Mesendoderm (in vitro differentiated cells): ENCODE results near the gene CCDC97.

ENCODE experiments used
- DNase-seq: peaks from one replicate; pipeline ENCODE4 v3.0.0; 2013
- H2AK5ac ChIP-seq: 2 replicates; pipeline ENCODE4 v1.6.1; 2013; ENCODE audit warnings: low read length, inconsistent platforms
- H2BK120ac ChIP-seq: 2 replicates; pipeline ENCODE4 v1.6.1; 2013; ENCODE audit warnings: low read depth, mild to moderate bottlenecking, low read length, moderate library complexity, mixed read lengths
- H2BK15ac ChIP-seq: replicated peaks from 2 replicates; pipeline ENCODE4 v1.6.1; 2013; ENCODE audit warnings: low read depth, mild to moderate bottlenecking, moderate library complexity
- H2BK5ac ChIP-seq: 2 replicates; pipeline ENCODE4 v1.6.1; 2013; ENCODE audit warnings: low read length, inconsistent platforms
- H3K18ac ChIP-seq: 2 replicates; pipeline ENCODE4 v1.6.1; 2013; ENCODE audit warnings: mild to moderate bottlenecking, low read length, mixed read lengths
- H3K23ac ChIP-seq: one replicate; pipeline ENCODE4 v1.6.1; 2013; ENCODE audit warnings: low read length
- H3K27ac ChIP-seq: 2 replicates; pipeline ENCODE4 v1.5.1; 2013; ENCODE audit warnings: low read depth, mild to moderate bottlenecking, inconsistent platforms, low read length, moderate library complexity
- H3K27me3 ChIP-seq: 2 replicates; pipeline ENCODE4 v1.6.1; 2013; ENCODE audit warnings: low read length, control low read depth, mild to moderate bottlenecking, inconsistent platforms; ENCODE audit not compliant: insufficient read depth, poor library complexity
- H3K36me3 ChIP-seq: 2 replicates; pipeline ENCODE4 v1.6.1; 2013; ENCODE audit warnings: low read length, inconsistent platforms; ENCODE audit not compliant: control insufficient read depth, insufficient read depth
- H3K4ac ChIP-seq: one replicate; pipeline ENCODE4 v1.6.1; 2013; ENCODE audit warnings: low read depth, mild to moderate bottlenecking, low read length, moderate library complexity
- H3K4me1 ChIP-seq: 2 replicates; pipeline ENCODE4 v1.6.1; 2013; ENCODE audit warnings: low read depth, low read length, inconsistent platforms; ENCODE audit not compliant: control insufficient read depth
- H3K4me2 ChIP-seq: 2 replicates; pipeline ENCODE4 v1.6.1; 2013; ENCODE audit warnings: low read length
- H3K4me3 ChIP-seq: 2 replicates; pipeline ENCODE4 v1.5.1; 2013; ENCODE audit warnings: mild to moderate bottlenecking, low read length
- H3K56ac ChIP-seq: one replicate; pipeline ENCODE4 v1.6.1; 2013; ENCODE audit warnings: low read length
- H3K79me1 ChIP-seq: 2 replicates; pipeline ENCODE4 v1.6.1; 2013; ENCODE audit warnings: low read length, inconsistent platforms
- H3K79me2 ChIP-seq: 2 replicates; pipeline ENCODE4 v1.6.1; 2013; ENCODE audit warnings: mild to moderate bottlenecking, low read length; ENCODE audit not compliant: control insufficient read depth, insufficient read depth
- H3K9ac ChIP-seq: 2 replicates; pipeline ENCODE4 v1.6.1; 2013; ENCODE audit warnings: low read length, inconsistent platforms
- H4K5ac ChIP-seq: one replicate; pipeline ENCODE4 v1.6.1; 2013; ENCODE audit warnings: low read length
- H4K8ac ChIP-seq: one replicate; pipeline ENCODE4 v1.6.1; 2013; ENCODE audit warnings: low read depth, mild to moderate bottlenecking, control low read depth, low read length, moderate library complexity
- WGBS: extraction: QIAGEN DNeasy Blood & Tissue Kit; methylation state at CpG from one replicate; pipeline ENCODE4 v1.1.7; 2013; ENCODE audit warnings: low lambda C conversion rate, missing lambda C conversion rate; ENCODE audit not compliant: insufficient coverage; ENCODE audit errors: extremely low coverage; 5-methylcytosine and 5-hydroxymethylcytosine counted together

The CCDC97 gene

GRCh38 chr19:41355802-41356201 is 45.8 kb downstream of the CCDC97 start:
- peaks cover 8% of the 10 kb centered on the region for H3K79me1 ChIP-seq
- H4K5ac ChIP-seq, result no peak overlapping the region
- H3K4me2 ChIP-seq, result no peak overlapping the region
- no peak overlapping the region for H2BK120ac ChIP-seq
- no peaks in the 10 kb centered on the region for H3K4me1 ChIP-seq
- no peaks in the 10 kb centered on the region for H3K36me3 ChIP-seq
- no peak overlapping the region for H4K8ac ChIP-seq
- no peak for DNase-seq
- no peaks in the 10 kb centered on the region for H3K27me3 ChIP-seq
- no peak overlapping the region for H3K4me3 ChIP-seq
- H3K9ac ChIP-seq, result no peak overlapping the region
- no peak overlapping the region for H2AK5ac ChIP-seq
- no peak overlapping the region for H3K18ac ChIP-seq
- H2BK15ac ChIP-seq, result no peak overlapping the region
- no peak overlapping the region for H2BK5ac ChIP-seq
- no peak overlapping the region for H3K27ac ChIP-seq
- H3K4ac ChIP-seq, result no peak overlapping the region
- peaks cover 23% of the 10 kb centered on the region for H3K79me2 ChIP-seq
- H3K56ac ChIP-seq, result no peak overlapping the region
- WGBS, result no CpG with 5 or more reads among the region's 3 CpGs
- H3K23ac ChIP-seq, result no peak overlapping the region

- H3K23ac ChIP-seq, result no peak overlapping the region
- no peak overlapping the region for H3K9ac ChIP-seq
- H3K18ac ChIP-seq, result no peak overlapping the region
- peaks cover 4% of the 10 kb centered on the region for H3K79me1 ChIP-seq
- no peak overlapping the region for H4K8ac ChIP-seq
- H3K36me3 ChIP-seq, result no peaks in the 10 kb centered on the region
- DNase-seq, result no peak
- H2BK5ac ChIP-seq, result no peak overlapping the region
- WGBS, result no CpG with 5 or more reads among the region's 11 CpGs
- H2BK15ac ChIP-seq, result no peak overlapping the region
- no peak overlapping the region for H3K4ac ChIP-seq
- H3K4me2 ChIP-seq, result no peak overlapping the region
- no peak overlapping the region for H2AK5ac ChIP-seq
- H2BK120ac ChIP-seq, result no peak overlapping the region
- peaks cover 11% of the 10 kb centered on the region for H3K79me2 ChIP-seq
- no peaks in the 10 kb centered on the region for H3K27me3 ChIP-seq
- H3K4me3 ChIP-seq, result no peak overlapping the region
- no peak overlapping the region for H4K5ac ChIP-seq
- H3K56ac ChIP-seq, result peak overlapping the region; percentile 30
- no peak overlapping the region for H3K27ac ChIP-seq
- H3K4me1 ChIP-seq, result no peaks in the 10 kb centered on the region
These were observed 47.2 kb downstream of the CCDC97 start for GRCh38 chr19:41356984-41357739.

GRCh38 chr19:41357746-41358145 is 47.8 kb downstream of the CCDC97 start:
- Histone ChIP-seq H3K36me3 (no peaks in the 10 kb centered on the region), H4K5ac (no peak overlapping the region), H3K4me3 (no peak overlapping the region), H3K27me3 (no peaks in the 10 kb centered on the region), H3K4me1 (no peaks in the 10 kb centered on the region), H3K79me1 (peaks cover 3% of the 10 kb centered on the region), H2BK120ac (no peak overlapping the region), H3K4me2 (no peak overlapping the region), H3K23ac (no peak overlapping the region), H3K56ac (no peak overlapping the region), H3K27ac (no peak overlapping the region), H2AK5ac (no peak overlapping the region), H3K9ac (no peak overlapping the region), H2BK15ac (no peak overlapping the region), H4K8ac (no peak overlapping the region), H3K18ac (no peak overlapping the region), H2BK5ac (no peak overlapping the region), H3K4ac (no peak overlapping the region), H3K79me2 (peaks cover 5% of the 10 kb centered on the region)
- no peak for DNase-seq
- no CpG with 5 or more reads among the region's 13 CpGs for WGBS

- no peak overlapping the region for H4K5ac ChIP-seq
- no peak overlapping the region for H3K4ac ChIP-seq
- no peak overlapping the region for H3K23ac ChIP-seq
- WGBS, result no CpG with 5 or more reads among the region's 1 CpG
- H2BK120ac ChIP-seq, result no peak overlapping the region
- no peak overlapping the region for H3K4me3 ChIP-seq
- H3K79me1 ChIP-seq, result peaks cover 3% of the 10 kb centered on the region
- H2BK5ac ChIP-seq, result no peak overlapping the region
- no peak overlapping the region for H4K8ac ChIP-seq
- no peaks in the 10 kb centered on the region for H3K36me3 ChIP-seq
- H3K27ac ChIP-seq, result no peak overlapping the region
- peaks cover 2% of the 10 kb centered on the region for H3K4me1 ChIP-seq
- DNase-seq, result no peak
- H2AK5ac ChIP-seq, result no peak overlapping the region
- H3K4me2 ChIP-seq, result no peak overlapping the region
- no peak overlapping the region for H3K9ac ChIP-seq
- H2BK15ac ChIP-seq, result no peak overlapping the region
- H3K27me3 ChIP-seq, result no peaks in the 10 kb centered on the region
- no peak overlapping the region for H3K56ac ChIP-seq
- H3K18ac ChIP-seq, result no peak overlapping the region
- no peaks in the 10 kb centered on the region for H3K79me2 ChIP-seq
These were observed 49.8 kb downstream of the CCDC97 start for GRCh38 chr19:41359741-41360140.

GRCh38 chr19:41362143-41362847 is 52.3 kb downstream of the CCDC97 start:
- H3K23ac ChIP-seq, result no peak overlapping the region
- H3K56ac ChIP-seq, result no peak overlapping the region
- H3K36me3 ChIP-seq, result no peaks in the 10 kb centered on the region
- no peak for DNase-seq
- no peaks in the 10 kb centered on the region for H3K79me2 ChIP-seq
- H2BK5ac ChIP-seq, result no peak overlapping the region
- WGBS, result no CpG with 5 or more reads among the region's 10 CpGs
- H3K4me2 ChIP-seq, result no peak overlapping the region
- no peak overlapping the region for H4K5ac ChIP-seq
- H3K27me3 ChIP-seq, result no peaks in the 10 kb centered on the region
- no peak overlapping the region for H2BK15ac ChIP-seq
- no peak overlapping the region for H3K9ac ChIP-seq
- no peak overlapping the region for H3K4me3 ChIP-seq
- H2BK120ac ChIP-seq, result no peak overlapping the region
- H3K27ac ChIP-seq, result no peak overlapping the region
- no peak overlapping the region for H3K4ac ChIP-seq
- H2AK5ac ChIP-seq, result no peak overlapping the region
- no peak overlapping the region for H3K18ac ChIP-seq
- peaks cover 3% of the 10 kb centered on the region for H3K4me1 ChIP-seq
- peaks cover 4% of the 10 kb centered on the region for H3K79me1 ChIP-seq
- no peak overlapping the region for H4K8ac ChIP-seq
